ENCODE results near the gene GALE.

DNA sequence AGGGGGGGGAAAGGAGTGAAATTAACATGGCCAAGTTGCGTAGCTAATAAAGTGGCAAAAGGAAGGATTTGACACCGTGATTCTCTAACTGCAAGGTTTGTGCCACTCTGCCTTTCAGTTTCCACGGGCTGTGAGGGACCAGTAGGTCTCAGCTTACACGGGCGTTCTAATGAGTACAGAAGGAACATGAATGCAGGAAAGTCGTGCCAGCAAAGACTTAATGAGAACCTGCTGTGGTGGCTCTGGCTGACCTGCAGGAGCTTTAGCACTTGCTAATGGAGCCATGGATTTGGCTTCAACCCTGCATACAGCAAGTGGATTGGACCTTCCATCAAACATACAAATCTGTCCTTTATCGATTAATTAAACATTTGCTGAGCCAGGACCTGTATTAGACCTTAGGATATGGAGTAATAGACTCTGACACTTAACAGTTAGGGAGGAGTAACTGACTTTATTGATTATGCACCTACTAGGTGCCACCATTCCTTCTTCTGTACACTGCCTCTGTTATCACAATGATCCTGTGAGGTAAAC lies 37.4 kb downstream of the GALE start:
- TF ChIP-seq, protein P1, sequence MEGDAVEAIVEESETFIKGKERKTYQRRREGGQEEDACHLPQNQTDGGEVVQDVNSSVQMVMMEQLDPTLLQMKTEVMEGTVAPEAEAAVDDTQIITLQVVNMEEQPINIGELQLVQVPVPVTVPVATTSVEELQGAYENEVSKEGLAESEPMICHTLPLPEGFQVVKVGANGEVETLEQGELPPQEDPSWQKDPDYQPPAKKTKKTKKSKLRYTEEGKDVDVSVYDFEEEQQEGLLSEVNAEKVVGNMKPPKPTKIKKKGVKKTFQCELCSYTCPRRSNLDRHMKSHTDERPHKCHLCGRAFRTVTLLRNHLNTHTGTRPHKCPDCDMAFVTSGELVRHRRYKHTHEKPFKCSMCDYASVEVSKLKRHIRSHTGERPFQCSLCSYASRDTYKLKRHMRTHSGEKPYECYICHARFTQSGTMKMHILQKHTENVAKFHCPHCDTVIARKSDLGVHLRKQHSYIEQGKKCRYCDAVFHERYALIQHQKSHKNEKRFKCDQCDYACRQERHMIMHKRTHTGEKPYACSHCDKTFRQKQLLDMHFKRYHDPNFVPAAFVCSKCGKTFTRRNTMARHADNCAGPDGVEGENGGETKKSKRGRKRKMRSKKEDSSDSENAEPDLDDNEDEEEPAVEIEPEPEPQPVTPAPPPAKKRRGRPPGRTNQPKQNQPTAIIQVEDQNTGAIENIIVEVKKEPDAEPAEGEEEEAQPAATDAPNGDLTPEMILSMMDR (IDR thresholded peaks at IDR 0.05 in 8 of 11, conservative IDR thresholded peaks at IDR 0.05 in 3 of 11), result no peak
- TF ChIP-seq POLR2AphosphoS5 (IDR thresholded peaks at IDR 0.05), result no peak
